T-helper 9 cell (primary cell): Measurements from ENCODE around the gene ARHGEF37.
"Not testable (repeated sequence)": the region's sequence is repeated elsewhere in the genome, so short reads cannot be mapped to it uniquely, and the experiment has no call there.

Experiments used
- DNase-seq: peaks from one replicate; pipeline ENCODE4 v3.0.0-alpha.2; 2020

The ARHGEF37 gene

GRCh38 chr5:149564542-149565140 is 16.7 kb upstream of the ARHGEF37 start:
- DNase-seq: not testable (repeated sequence)

- no peak for DNase-seq
Observed at GRCh38 chr5:149567226-149567625, 14.1 kb upstream of the ARHGEF37 start.

GRCh38 chr5:149572170-149572569 is 9.1 kb upstream of the ARHGEF37 start:
- DNase-seq: no peak

GRCh38 chr5:149572576-149573231 is 8.6 kb upstream of the ARHGEF37 start:
- DNase-seq: no peak

GRCh38 chr5:149575131-149575530 is 6.2 kb upstream of the ARHGEF37 start:
- no peak for DNase-seq

GRCh38 chr5:149576021-149576420 is 5.3 kb upstream of the ARHGEF37 start:
- no peak for DNase-seq

GRCh38 chr5:149578896-149579295 is 2.4 kb upstream of the ARHGEF37 start:
- no peak for DNase-seq

- DNase-seq: no peak
Observed at GRCh38 chr5:149580808-149581191, 498 bp upstream of the ARHGEF37 start.

- no peak for DNase-seq
Observed at GRCh38 chr5:149581931-149582768, 852 bp downstream of the ARHGEF37 start.

- DNase-seq: no peak
Observed at GRCh38 chr5:149583394-149583793, 2.1 kb downstream of the ARHGEF37 start.

GRCh38 chr5:149584121-149584520 is 2.8 kb downstream of the ARHGEF37 start:
- DNase-seq: no peak

GRCh38 chr5:149585910-149586309 is 4.6 kb downstream of the ARHGEF37 start:
- DNase-seq: no peak

GRCh38 chr5:149586708-149587318 is 5.5 kb downstream of the ARHGEF37 start:
- no peak for DNase-seq

GRCh38 chr5:149588936-149589335 is 7.6 kb downstream of the ARHGEF37 start:
- no peak for DNase-seq

- DNase-seq: no peak
Observed at GRCh38 chr5:149593370-149593769, 12.1 kb downstream of the ARHGEF37 start.

- no peak for DNase-seq
Observed at GRCh38 chr5:149594206-149594895, 13.1 kb downstream of the ARHGEF37 start.

GRCh38 chr5:149595105-149595504 is 13.8 kb downstream of the ARHGEF37 start:
- DNase-seq: not testable (repeated sequence)

GRCh38 chr5:149596712-149597111 is 15.4 kb downstream of the ARHGEF37 start:
- no peak for DNase-seq

- DNase-seq: no peak
Observed at GRCh38 chr5:149597618-149598017, 16.3 kb downstream of the ARHGEF37 start.

- DNase-seq: not testable (repeated sequence)
Observed at GRCh38 chr5:149598234-149598633, 16.9 kb downstream of the ARHGEF37 start.

- DNase-seq: no peak
Observed at GRCh38 chr5:149598966-149599365, 17.7 kb downstream of the ARHGEF37 start.

- DNase-seq: no peak
Observed at GRCh38 chr5:149599375-149599774, 18.1 kb downstream of the ARHGEF37 start.

- no peak for DNase-seq
Observed at GRCh38 chr5:149600932-149601331, 19.6 kb downstream of the ARHGEF37 start.
